GM12875 (cell line): ENCODE measurements around the gene CRNN.

ENCODE experiments used
- H3K4me3 ChIP-seq: one replicate; pipeline ENCODE4 v1.5.1; 2011; ENCODE audit warnings: low read depth, low read length, control low read depth
- TF ChIP-seq, protein P1 (sequence below): IDR thresholded peaks from 2 replicates; pipeline ENCODE4 v1.5.1; 2011; ENCODE audit warnings: low read depth, mild to moderate bottlenecking, control low read depth, inconsistent platforms, low read length, moderate library complexity, borderline replicate concordance; ENCODE audit not compliant: insufficient read depth

Gene CRNN

DNA sequence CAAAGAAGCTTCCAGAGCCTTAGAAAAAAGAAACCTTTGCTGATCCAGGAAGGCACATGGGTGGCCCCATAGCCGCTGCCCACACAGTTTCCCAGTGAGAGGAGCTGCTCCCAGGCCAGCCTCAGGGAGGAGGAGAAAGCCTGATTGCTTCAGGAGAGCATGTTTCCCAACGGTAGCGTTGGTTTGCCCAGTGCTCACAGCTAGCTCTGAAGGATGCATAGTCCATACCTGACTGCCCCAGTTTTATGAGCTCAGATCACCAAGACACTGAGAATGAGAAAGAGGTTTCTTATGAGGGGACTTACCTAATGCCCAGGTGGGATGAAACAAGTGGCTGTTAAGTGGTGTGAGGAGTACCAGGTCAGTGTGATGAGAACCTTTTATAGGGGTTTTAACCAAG, at the start of gene CRNN:
CRNN (minus strand) TSS at position 355 of the 400 bp plus-strand sequence. CDS start 2,030 bp downstream, outside the sequence.
- TF ChIP-seq, protein P1, sequence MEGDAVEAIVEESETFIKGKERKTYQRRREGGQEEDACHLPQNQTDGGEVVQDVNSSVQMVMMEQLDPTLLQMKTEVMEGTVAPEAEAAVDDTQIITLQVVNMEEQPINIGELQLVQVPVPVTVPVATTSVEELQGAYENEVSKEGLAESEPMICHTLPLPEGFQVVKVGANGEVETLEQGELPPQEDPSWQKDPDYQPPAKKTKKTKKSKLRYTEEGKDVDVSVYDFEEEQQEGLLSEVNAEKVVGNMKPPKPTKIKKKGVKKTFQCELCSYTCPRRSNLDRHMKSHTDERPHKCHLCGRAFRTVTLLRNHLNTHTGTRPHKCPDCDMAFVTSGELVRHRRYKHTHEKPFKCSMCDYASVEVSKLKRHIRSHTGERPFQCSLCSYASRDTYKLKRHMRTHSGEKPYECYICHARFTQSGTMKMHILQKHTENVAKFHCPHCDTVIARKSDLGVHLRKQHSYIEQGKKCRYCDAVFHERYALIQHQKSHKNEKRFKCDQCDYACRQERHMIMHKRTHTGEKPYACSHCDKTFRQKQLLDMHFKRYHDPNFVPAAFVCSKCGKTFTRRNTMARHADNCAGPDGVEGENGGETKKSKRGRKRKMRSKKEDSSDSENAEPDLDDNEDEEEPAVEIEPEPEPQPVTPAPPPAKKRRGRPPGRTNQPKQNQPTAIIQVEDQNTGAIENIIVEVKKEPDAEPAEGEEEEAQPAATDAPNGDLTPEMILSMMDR = no peak
- H3K4me3 ChIP-seq = no peak within 1 kb of the TSS

DNA sequence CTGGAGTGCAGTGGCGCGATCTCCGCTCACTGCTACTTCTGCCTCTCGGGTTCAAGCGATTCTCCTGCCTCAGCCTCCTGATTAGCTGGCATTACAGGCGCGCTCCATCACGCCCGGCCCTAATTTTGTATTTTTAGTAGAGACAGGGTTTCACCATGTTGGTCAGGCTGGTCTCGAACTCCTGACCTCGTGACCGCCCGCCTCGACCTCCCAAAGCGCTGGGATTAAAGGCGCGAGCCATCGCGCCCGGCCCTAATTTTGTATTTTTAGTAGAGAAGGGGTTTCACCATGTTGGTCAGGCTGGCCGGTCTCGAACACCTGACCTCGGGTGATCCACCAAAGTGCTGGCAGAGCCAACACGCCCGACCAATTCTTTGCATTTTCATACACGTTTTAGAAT, 48.6 kb upstream of the CRNN start:
- H3K4me3 ChIP-seq = no peak overlapping the region
- TF ChIP-seq, protein P1 = no peak

DNA sequence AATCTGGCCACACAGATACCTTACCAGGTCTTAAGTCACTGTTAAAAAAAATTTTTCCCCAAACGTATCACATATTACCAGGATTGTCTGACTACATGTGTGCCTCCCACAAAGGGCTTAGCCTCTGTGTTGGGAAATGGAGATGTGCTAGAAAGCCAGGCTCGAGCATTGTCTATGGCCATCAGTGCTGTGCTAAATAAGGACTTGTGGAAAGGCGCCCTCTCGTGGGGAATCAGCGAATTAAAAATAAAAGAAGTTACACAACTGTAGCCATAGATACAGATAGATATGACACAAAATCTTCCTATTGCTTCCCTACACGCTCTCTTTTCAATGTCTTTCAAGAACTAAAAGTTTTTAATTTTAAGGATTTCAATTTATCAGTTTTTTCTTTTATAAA, 47.5 kb upstream of the CRNN start:
- TF ChIP-seq, protein P1 = peak; percentile 30; the same call in 1 of the 2 replicates
- no peak overlapping the region for H3K4me3 ChIP-seq

DNA sequence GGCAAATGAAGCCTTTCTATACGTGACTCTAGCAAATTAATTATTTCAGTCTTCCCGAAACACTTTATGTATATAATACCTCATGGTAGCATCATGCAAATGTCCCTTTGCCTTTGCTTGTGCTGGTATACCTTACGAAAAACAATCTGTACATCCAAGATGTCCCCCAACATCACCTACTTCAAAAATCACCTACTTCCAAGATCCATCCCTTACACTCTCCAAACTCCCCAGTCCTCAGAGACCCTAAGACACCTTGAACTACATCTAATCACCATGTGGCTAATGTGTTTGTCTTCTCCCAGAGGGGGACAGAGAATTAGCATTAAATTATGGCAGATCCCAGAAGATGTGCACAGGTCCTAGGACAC, 46.5 kb upstream of the CRNN start:
- H3K4me3 ChIP-seq = no peak overlapping the region
- TF ChIP-seq, protein P1 = no peak

DNA sequence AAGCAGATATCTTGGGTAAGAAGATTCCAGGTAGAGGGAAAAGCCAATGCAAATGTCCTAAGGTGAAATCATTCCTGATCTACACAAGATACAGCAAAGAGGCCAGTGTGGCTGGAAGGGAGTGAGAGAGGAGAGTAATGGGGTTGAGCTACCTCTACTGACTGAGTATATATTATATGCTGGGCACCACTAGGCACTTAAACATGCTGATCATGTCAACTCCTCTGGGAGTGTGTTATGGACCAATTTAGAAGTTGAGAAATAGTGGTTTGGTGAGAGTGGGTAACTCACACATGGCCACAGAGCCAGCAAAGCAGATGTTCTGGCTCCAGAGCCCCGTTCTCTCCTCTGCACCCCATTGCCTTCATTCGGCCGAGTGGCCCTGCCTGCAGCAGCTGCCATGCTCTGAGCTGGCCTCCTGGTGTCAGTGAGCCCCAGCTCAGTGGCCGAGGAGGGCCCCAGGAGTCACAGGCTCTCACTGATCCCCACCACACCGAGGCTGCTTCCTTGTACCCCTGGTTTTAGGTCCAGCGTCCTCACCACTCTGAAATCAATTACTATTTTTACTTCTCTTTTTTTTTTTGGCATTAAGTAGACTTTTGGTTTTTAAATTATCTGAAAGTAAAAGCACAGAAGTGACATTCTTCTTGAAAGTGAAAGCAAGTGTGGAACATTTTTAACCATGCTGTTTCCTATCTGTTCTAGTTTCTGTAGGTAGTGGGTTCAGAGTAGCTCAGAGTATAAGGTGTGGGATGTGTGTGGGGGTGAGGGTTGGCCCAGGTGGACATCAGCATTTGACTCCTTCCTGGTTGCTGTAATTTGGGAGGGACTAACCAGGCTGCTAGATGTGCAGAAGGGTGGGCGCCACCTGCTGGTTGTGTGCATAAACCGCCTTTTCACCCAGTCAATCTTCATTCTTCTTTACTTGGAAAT, 45.8 kb upstream of the CRNN start:
- TF ChIP-seq, protein P1 = peak; percentile 88
- H3K4me3 ChIP-seq = peak overlapping the region; percentile 34

DNA sequence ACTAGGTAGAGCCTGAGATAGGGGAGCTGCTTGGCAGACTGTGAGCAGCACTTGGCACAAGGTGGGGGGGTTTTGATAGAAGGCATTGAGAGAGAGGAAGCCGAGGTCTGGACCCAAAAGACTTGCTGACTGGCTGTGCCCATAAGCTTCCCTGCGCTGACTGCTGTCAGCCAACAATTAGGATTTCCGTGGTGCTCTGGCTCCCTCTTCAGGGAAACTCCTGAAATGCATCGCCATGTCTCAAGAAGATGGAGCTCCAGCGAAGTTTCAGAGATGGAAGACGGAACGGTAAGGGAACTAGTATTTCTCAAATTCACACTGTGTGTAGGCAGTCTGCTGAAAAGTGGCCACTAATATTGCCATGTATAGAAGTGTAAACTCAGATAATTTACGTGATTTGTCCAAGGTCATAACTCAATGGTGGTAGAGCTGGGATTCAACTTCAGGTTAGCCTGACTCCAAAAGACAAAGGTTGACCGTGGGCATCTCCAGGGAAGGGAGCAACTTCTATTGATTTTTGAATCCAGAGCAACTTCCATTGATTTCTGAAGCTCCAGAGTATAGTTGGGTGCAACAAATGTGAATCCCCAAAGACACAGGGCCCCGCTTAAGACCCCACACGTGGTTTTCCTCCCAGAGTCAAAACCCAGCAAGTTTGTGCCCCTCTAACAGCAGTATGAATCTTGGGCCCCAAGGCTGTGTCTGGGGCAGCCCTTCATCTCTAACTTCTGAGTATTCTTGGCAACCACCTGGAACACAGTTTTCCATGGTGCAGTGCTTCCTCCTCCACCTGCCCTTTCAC, 44.5 kb upstream of the CRNN start:
- no peak overlapping the region for H3K4me3 ChIP-seq
- TF ChIP-seq, protein P1 = peak; percentile 83
